IPS DF 4.7 (cell line): ENCODE data around the gene ZYG11A.

Experiments used
- DNase-seq: peaks from one replicate; pipeline ENCODE4 v3.0.0-alpha.2; 2013; ENCODE audit warnings: low spot score; ENCODE audit errors: extremely low read depth

ZYG11A gene

DNA sequence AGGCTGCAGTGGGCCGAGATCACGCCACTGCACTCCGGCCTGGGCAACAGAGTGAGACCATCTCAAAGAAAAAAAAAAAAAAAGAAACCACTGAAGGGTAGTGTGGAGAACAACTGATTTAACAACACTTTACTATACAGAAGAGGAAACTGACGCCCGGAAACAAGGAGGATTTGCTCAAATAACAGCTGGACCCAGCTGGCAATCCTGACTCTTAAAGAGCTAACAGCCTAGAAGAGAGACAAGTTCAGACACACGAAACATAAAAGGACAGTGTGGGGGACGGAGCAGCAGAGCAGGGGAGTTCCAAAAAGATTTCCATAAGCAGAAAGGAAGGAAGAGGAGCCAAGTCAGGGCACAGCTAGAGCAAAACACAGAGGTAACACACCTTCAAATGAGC, 74.6 kb downstream of the ZYG11A start:
- no peak for DNase-seq

DNA sequence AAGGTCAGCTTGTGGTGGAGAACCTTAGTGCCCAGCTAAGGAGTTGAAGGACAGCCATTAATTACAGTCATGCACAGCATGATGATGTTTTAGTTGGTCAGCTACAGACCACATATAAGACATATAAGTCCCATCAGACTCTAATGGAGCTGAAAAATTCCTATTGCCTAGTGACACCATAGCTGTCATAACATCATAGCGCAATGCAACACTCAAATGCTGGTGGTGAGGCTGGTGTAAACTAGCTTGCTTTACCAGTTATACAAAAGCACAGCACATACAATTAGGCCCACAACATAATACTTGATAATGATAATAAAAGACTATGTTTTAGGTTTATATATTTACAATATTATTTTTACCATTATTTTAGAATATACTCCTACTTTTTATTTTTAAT, 75.0 kb downstream of the ZYG11A start:
- DNase-seq: no peak

DNA sequence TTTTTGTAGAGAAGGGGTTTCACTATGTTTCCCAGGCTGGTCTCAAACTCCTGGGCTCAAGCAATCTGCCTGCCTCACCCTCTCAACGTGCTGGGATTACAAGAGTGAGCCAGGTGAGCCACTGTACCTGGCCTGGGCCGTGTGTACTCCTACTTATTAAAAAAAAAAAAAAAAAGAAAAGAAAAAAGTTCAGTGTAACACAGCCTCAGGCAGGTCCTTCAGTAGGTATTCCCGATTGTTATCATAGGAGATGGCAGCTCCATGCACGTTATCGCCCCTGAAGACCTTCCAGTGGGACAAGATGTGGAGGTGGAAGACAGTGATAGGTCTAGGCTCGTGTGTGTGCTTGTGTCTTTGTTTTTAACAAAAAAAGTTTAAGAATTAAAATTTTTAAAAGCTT, 75.6 kb downstream of the ZYG11A start:
- DNase-seq: no peak

DNA sequence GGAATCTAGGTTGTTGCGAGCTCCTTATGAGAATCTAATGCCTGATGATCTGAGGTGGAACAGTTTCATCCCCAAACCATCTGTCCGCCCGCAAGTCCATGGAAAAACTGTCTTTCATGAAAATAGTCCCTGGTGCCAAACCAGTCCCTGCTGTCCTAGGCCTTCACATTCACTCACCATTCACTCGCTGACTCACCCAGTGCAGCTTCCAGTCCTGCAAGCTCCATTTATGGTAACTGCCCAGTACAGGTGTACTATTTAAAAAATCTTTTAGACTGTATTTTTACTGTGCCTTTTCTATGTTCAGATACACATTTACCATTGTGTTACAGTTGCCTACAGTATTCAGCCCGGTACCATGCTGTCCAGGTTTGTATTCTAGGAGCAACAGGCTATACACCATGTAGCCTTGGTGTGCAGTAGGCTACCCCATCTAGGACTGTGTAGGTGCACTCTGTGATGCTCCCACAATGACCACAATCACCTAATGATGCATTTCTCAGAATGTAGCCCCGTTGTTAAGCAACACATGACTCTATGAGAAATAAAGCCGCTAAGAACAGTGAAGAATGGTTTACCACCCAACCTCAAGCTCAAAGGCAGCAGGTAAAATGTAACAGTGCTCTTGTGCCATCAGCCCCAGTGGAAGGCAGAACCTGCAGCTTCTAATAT, 76.6 kb downstream of the ZYG11A start:
- no peak for DNase-seq

DNA sequence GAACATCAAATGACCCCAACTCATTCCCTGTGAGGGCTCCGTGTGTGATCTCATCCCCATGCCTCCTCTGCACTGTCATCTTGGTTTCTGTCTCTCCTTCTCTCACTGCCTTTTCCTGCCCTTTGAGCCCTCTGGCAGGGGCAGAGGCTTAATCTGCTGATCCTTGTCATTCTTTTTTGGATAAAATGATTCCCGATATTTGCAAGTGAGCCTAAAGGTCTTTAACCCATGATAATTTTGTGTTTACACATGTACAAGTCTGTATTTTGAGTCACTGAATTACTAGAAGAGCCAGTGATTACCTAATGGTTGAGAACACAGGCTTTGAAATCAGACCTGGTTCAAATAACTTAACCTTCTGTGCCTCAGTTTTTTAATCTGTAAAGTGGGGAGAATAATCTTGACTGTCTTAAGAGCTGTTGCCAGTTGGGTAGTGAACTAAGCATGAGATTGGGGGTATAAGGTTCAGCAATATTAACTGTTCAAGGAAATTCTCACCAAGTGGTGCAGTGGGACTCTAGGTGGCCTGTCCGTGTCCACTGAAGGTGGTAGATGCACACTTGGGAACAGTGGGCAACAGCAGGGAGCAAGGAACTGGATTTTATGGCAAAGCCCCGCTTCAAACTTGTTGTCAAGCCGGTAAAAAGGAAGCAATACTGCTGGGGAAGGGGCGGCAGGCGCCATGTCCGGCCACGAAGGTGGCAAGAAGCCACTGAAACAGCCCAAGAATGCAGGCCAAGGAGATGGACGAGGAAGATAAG, 77.3 kb downstream of the ZYG11A start:
- no peak for DNase-seq

DNA sequence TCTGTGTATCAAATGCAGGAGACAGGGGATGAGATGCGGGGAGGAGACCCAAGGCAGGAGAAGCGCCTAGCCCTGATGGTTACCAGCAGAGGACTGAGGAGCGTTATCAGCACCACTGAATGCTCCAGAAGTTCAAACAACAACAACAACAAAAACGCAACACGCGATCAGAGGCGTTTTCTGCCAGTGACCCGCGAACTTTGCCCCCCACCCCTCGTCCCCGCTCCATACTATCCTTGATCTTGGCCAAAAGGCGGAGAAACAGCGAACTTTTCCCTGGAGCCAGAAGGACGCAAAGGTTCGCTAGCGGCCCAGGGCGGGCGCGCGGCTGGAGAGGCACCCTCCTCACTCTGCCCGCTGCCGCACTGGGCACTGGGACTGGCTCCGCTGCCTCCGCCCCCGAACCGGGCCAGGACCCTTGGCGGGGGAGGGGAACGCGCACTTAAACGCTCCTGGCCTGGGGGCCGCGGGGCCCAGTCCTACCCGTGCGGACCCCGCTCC, 78.3 kb downstream of the ZYG11A start:
- no peak for DNase-seq

DNA sequence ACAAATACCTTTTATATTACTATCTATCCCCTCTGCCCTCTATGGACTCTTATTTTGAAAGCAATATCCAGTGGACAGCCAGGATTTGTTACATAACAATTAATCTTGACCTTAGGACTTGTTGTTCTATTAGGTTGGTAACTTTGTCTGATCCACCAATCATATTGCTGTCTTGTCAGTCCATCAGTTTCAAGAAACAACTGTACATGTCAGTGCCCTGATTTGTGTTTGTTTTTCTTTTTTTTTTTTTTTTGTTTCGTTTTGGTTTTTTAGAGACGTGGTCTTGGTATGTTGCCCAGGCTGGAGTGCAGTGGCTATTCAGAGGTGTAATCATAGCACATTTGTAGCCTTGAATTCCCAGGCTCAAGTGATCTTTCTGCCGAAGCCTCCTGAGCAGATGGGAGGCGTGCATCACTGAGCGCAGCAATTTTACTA, 83.0 kb downstream of the ZYG11A start:
- no peak for DNase-seq

DNA sequence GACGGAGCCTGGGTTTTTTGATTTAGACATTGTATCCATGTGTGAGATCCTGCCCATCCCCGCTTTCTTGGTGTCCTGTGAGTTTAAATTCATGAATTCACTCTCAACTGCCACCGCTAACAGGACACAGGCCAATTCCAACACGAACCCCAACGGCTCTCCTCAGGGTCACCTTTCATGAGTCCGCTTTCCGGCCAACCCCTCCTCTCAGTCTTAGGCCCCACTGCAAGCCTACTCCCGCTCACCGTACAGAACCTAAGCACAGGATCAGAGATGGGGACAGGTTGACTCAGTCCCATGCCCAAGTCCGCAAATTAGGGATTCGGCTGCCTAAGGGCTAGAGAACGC, 84.3 kb downstream of the ZYG11A start:
- DNase-seq: no peak

DNA sequence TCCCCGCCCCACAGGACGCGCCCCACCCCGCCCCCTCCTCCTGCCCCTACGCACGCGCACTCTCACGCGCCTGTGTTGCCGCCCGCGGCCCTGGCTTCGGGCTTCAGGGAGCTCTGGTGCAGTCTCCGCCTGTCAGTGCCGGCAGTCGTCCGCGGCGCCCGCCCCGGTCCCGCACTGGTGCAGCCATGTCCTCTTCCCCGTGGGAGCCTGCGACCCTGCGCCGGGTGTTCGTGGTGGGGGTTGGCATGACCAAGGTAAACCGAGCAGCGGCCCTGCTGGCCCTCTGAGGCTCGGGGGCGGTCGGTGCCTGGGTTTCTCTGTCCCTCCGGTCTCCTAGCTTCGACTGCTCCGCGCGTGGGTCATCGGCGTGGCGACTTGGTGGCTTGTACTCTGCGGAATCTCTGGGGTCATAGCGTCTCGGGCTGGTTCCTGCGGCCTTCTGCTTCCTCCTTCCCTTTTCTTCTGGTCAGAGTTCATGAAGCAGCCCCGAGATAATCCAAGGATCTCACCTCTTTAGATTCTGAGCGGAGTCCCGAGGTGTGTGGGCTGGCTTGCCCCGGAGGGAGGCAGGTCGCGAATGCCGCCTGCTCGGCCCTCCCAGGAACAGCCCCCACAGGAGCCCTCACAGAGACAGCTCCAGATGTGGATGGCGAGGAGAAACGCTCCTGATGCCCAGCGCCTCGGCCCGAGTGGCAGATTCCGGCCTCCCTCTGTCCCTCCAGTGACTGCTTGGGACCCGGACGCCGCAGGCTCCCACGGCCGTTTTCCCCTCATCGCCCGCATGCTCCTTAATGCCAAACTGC, 84.9 kb downstream of the ZYG11A start, which contains the start of gene SCP2:
Gene SCP2 (plus strand): TSS at position 65 of the 803 bp plus-strand sequence. CDS start 121 bp downstream, at position 186.
- DNase-seq: no peak

DNA sequence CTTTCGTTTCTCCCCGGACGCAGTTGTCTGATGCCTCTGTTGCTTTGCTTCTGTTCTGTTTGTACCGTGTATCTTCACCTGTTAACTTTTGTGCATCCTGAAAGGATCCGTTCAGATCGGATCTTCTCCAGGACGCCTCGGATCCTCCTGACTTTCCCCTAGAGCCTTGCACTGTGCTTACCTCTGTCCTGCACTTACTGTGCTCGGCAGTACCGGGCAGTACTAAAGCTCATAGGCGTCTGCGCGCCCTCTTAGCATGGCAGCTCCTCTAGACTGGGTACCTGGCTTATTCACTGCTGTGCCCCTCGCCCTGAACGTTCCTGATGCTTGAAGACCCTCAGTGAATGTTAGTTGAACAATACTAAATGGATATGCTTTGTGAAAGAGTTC, 85.5 kb downstream of the ZYG11A start:
- DNase-seq: no peak

DNA sequence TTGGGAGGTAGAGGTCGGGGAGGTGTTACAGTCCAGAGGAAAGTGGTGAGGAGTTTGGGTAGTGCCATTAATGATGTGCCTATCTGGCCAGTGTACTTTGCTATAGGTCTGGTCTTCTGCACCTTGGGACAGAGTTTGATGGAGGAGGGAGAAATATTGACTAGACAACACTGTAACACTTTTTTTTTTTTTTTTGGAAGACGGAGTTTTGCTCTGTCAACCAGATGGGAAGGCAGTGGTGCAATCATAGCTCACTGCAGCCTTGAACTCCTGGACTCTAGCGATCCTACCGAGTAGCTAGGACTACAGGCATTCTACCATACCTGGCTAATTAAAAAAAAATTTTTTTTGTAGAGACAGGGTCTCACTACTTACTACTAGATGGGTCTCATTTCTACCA, 86.5 kb downstream of the ZYG11A start:
- DNase-seq: no peak

DNA sequence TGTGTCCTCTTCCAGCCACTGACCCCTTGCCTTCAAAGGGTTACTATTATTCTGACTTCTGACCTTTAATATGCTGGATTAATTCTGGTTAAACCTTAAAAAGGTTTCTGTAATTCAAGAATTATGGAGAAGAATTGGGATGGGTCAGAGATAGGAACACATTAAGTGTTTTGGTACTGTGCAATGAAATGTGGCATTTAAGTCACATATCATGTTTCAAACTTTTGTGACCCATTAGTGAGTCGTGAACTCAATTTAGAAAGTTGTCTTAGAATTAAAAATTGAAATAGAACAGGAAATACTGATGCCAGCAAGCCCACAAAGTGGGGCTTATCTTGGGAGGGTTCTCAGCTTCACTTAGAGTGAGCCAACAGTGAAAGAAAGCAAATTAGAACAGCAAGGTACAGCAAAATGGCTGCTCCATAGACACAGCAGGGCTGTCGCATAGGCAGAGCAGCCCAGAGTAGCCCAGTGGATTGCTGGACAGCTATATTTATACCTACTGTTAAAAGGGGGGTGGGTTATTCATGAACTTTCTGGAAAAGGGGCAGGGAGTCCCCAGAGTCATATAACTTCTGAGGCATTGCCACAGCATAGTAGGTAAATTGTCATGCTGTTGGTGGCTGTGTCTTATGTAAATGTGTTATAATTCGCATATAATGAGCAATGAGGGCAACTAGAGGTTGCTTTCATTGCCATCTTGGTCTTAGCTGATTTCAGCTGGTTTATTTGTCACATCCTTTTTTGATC, 95.0 kb downstream of the ZYG11A start:
- no peak for DNase-seq

DNA sequence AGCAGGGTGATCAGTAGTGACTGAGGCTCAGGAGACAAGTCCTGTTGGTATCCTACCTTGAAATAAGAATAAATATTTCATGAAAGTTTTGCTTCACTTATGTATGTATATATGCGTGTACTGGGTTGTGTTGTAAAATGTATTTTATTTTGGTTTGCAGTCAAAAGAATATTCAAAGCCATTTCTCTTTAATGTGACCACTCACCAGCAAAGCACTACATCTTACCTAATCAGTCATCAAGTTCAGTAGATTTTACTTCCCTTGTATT, 95.6 kb downstream of the ZYG11A start:
- DNase-seq: no peak

DNA sequence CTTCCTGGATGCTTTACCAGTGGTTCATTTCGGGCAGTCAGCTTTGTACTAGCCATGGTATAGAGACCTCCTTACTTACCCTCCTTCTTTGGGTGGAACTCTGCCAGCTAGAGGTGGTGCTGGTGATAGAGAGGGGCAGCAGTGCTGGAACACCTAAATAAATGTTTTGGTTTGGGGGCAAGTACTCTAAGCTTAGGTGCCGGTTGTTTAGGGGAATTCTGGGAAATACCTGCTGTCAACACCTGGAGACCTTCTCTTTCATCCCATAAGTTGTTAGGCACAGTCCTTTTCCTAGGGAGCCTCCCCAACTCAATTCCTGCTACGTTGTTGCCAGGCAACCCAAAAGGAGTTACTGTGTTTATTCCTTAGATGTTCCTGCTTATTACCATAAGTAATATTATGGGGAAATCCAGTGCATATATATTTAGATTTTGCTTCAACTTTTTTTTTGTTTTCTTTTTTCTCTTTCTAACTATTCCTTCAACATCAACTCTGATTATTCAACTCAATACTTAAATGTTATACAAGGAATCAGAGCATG, 101.4 kb downstream of the ZYG11A start:
- DNase-seq: no peak

DNA sequence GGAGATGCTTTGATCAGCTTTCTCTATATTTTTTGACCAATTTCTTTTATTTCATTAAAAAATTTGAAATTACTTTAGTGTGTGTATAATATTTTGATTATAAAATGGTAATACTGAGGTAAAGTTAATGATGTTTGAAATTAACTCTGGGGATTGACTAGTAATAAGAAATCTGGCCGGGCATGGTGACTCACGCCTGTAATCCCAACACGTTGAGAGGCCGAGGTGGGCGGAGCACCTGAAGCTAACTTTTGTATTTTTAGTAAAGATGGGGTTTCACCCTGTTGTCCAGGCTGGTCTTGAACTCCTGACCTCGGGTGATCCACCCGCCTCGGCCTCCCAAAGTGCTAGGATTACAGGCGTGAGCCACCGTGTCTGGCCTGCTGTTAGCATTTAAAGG, 102.0 kb downstream of the ZYG11A start:
- DNase-seq: no peak
